ENCODE measurements around the gene CYTIP.
"Not testable (repeated sequence)": the region's sequence is repeated elsewhere in the genome, so short reads cannot be mapped to it uniquely, and the experiment has no call there.

CYTIP gene

DNA sequence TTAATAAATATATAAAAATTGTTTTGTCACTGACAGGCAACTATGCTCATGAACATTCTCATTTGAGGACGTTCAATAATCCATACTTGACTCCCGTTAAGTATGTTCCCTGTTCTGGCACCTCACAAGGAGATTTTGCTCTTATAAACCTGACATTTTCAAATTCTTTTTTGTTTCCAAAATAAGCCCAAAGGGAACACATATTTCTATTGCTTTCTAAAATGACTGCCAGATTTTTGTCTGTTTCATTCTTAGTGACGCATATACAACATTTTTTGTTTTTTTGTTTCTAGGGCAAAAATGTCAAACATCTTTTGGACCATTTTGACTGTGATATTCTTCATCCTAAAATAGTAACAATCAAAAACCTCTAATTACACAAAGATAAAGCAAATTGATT is 50.5 kb downstream of the CYTIP start:
- TF ChIP-seq ZNF274 (IDR thresholded peaks at IDR 0.05; ENCODE audit: low read depth, low read length) = no peak
- no peak overlapping the region for H3K4me3 ChIP-seq (ENCODE audit: low read length)

DNA sequence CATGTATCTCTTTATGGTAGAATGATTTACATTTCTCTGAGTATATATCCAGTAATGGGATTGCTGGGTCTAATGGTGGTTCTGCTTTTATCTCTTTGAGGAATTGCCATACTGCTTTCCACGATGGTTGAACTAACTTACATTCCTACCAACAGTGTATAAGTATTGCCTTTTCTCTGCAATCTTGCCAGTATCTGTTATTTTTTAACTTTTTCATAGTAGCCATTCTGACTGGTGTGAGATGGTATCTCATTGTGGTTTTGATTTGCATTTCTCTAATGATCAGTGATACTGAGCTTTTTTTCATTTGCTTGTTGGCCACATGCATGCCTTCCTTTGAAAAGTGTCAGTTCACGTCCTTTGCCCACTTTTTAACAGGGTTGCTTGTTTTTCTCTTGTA is 55.1 kb downstream of the CYTIP start:
- TF ChIP-seq ZNF274 (IDR thresholded peaks at IDR 0.05; ENCODE audit: low read depth, low read length) = no peak
- no peak overlapping the region for H3K4me3 ChIP-seq (ENCODE audit: low read length)

DNA sequence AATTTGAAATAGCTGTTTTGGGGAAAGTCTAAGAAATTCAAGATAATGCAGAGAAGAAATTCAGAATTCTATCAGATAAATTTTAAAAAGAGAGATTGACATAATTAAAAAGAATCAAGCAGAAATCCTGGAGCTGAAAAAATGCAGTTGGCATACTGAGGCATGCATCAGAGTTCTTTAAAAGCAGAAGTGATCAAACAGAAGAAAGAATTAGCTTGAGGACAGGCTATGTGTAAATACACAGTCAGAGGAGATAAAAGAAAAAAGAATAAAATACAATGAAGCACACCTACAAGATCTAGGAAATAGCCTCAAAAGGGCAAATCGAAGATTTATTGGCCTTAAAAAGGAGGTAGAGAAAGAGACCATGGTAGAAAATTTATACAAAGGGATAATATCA is 57.1 kb downstream of the CYTIP start:
- no peak for TF ChIP-seq ZNF274 (IDR thresholded peaks at IDR 0.05; ENCODE audit: low read depth, low read length)

DNA sequence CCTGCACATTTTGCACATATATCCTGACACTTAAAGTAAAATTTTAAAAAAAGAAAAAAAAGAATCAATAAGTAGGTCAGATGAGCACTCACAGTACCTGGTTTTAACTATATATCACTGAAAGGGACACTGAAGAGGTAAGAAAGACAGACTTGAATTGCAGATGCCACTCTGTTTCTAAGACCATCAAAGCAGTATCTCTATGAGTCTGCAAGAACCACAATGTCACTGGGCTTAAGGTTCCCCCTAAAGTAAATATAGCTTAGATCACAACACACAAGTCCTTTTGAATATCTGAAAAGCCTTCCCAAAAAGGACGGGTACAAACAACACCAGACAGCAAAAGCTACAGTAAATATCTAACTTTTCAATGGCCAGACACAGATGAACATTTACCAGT is 57.6 kb downstream of the CYTIP start:
- H3K4me3 ChIP-seq (ENCODE audit: low read length) = no peak overlapping the region
- TF ChIP-seq ZNF274 (IDR thresholded peaks at IDR 0.05; ENCODE audit: low read depth, low read length) = no peak

More for the DNA sequence above, 57.1 kb downstream of the CYTIP start:
- no peak overlapping the region for H3K4me3 ChIP-seq (ENCODE audit: low read length)

DNA sequence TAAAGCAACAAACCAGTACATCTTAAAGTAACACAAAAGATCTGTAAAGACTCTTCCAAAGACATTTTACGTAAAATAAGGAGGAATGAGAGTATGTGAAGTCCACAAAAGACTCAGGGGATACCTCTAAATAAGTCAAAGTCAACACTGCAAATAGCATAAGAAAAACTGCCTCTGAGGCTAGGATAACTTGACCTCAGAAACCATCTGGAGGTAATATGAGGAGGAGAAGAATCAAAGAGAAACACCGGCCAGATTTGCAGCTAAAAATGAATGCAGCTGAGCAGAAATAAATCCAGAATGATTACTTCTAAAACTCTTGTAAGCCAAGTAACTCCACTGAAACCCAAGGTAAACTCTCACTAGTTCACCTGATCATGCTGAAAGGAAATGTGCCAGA is 66.0 kb downstream of the CYTIP start:
- TF ChIP-seq ZNF274 (IDR thresholded peaks at IDR 0.05; ENCODE audit: low read depth, low read length) = no peak
- no peak overlapping the region for H3K4me3 ChIP-seq (ENCODE audit: low read length)

DNA sequence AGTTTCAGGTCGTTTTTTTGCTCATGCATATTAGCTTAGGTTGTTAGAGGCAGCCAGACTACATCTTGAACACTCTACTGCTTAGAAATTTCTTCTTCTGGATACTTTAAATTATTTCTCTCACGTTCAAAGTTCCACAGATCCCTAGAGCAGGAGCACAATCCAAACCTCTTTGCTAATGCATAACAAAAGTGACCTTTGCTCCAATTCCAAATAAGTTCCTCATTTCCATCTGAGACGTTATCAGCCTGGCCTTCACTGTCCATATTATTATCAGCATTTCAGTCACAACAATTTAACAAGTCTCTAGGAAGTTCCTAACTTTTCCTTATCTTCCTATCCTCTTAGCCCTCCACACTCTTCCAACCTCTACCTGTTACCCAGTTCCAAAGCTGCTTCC is 67.8 kb downstream of the CYTIP start:
- TF ChIP-seq ZNF274 (IDR thresholded peaks at IDR 0.05; ENCODE audit: low read depth, low read length) = no peak

DNA sequence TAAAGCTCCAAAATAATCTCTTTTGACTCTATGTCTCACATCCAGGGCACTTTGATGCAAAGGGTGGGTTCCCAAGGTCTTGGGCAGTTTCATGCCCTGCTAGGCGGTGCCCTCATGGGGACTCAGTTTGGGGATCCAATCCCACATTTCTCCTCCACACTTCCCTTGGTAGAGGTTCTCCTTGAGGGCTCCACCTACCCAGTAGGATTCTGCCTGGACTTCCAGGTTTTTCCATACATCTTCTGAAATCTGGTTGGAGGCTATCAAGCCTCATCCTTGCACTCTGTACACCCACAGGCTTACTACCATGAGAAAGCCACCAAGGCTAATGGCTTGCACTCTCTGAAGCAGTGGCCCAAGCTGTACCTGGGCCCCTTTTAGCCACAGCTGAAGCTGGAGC is 68.5 kb downstream of the CYTIP start:
- no peak for TF ChIP-seq ZNF274 (IDR thresholded peaks at IDR 0.05; ENCODE audit: low read depth, low read length)
- no peak overlapping the region for H3K4me3 ChIP-seq (ENCODE audit: low read length)

More for the DNA sequence above, 67.8 kb downstream of the CYTIP start:
- H3K4me3 ChIP-seq (ENCODE audit: low read length) = no peak overlapping the region

DNA sequence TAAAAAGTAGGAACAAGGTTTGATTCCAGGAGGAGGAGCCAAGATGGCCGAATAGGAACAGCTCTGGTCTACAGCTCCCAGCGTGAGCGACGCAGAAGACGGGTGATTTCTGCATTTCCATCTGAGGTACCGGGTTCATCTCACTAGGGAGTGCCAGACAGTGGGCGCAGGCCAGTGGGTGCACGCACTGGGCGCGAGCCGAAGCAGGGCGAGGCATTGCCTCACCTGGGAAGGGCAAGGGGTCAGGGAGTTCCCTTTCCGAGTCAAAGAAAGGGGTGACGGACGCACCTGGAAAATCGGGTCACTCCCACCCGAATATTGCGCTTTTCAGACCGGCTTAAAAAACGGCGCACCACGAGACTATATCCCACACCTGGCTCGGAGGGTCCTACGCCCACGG is 75.4 kb downstream of the CYTIP start:
- H3K4me3 ChIP-seq (ENCODE audit: low read length) = not testable (repeated sequence)

DNA sequence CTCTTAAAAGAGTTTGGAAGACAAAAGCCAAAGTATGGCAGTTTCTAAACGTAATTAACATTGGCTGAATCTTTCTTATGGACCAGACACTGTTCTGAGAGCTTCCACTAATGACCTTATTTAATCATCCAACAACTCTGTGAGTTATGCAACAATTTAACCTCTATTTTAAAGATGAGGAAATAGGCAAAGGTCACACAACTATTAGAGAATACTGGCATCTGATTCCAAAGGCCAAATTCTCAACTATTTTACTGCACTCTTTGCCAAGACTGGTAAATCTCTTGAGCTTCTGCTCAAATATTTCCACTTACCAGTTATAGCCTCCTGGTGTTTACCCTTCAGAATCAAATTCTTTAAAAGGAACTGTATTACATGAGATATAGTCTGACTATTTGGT is 76.2 kb downstream of the CYTIP start:
- TF ChIP-seq ZNF274 (IDR thresholded peaks at IDR 0.05; ENCODE audit: low read depth, low read length) = no peak

More for the DNA sequence above, 76.2 kb downstream of the CYTIP start:
- H3K4me3 ChIP-seq (ENCODE audit: low read length) = no peak overlapping the region

Data from GM08714 (cell line).